IMR-90 (cell line): ENCODE results near the gene NDEL1. TPM values are rescaled to one million over a fixed set of nuclear protein-coding genes. Genes with fewer than 3 reads are reported as not detected.
A peak's percentile ranks its signal among the peaks of the same experiment; 100 is the strongest.

Experiments used
- ATAC-seq: fragments of 200-7000 bp; cut with Tn5 transposase; 2 replicates; pipeline ENCODE4 v1.9.1; 2020; ENCODE audit warnings: low read depth, mild to moderate bottlenecking, moderate library complexity
- BruUV-seq: library from RNA; stranded (reverse); fragments of 400-500 nt; replicated peaks from 2 replicates; lab custom pipeline; 2021; lab: Mats Ljungman, UMichigan
- CTCF ChIA-PET: fragments of 300-600 bp; formaldehyde crosslinking; extraction: SDS; loops from one replicate; lab custom pipeline; 2021; ENCODE audit warnings: antibody characterized with exemption; lab: Yijun Ruan, JAX
- POLR2A ChIA-PET: fragments of 300-600 bp; sonication (Branson Sonifier 250); formaldehyde crosslinking; loops from one replicate; lab custom pipeline; 2022; ENCODE audit warnings: antibody characterized with exemption; ENCODE audit not compliant: unreplicated experiment; lab: Charles Lee
- DNase-seq: peaks from one replicate; pipeline ENCODE4 v3.0.0; 2013
- H2AFZ ChIP-seq: replicated peaks from 2 replicates; pipeline ENCODE3; 2013; ENCODE audit warnings: low read length, mild to moderate bottlenecking; ENCODE audit not compliant: poor library complexity
- H2AK5ac ChIP-seq: 2 replicates; pipeline ENCODE4 v1.6.1; 2013; ENCODE audit warnings: low read depth, low read length, inconsistent platforms
- H2AK9ac ChIP-seq: replicated peaks from 2 replicates; pipeline ENCODE3; 2013; ENCODE audit warnings: mild to moderate bottlenecking, low read depth, low read length, moderate library complexity; ENCODE audit not compliant: poor library complexity
- H2BK120ac ChIP-seq: 2 replicates; pipeline ENCODE4 v1.6.1; 2013; ENCODE audit warnings: low read depth, low read length, inconsistent platforms
- H2BK15ac ChIP-seq: 3 replicates; pipeline ENCODE4 v1.6.1; 2013; ENCODE audit warnings: low read depth, low read length, inconsistent platforms
- H2BK20ac ChIP-seq: 2 replicates; pipeline ENCODE4 v1.6.1; 2013; ENCODE audit warnings: low read depth, mild to moderate bottlenecking, inconsistent platforms, low read length, moderate library complexity
- H2BK5ac ChIP-seq: 2 replicates; pipeline ENCODE4 v1.6.1; 2013; ENCODE audit warnings: mild to moderate bottlenecking, low read depth, low read length, inconsistent platforms; ENCODE audit not compliant: poor library complexity, severe bottlenecking
- H3K14ac ChIP-seq: replicated peaks from 2 replicates; pipeline ENCODE4 v1.6.1; 2013; ENCODE audit warnings: low read depth, low read length, inconsistent platforms
- H3K18ac ChIP-seq: 2 replicates; pipeline ENCODE4 v1.6.1; 2013; ENCODE audit warnings: low read depth, low read length, control low read depth
- H3K23ac ChIP-seq: 2 replicates; pipeline ENCODE4 v1.6.1; 2013; ENCODE audit warnings: low read depth, low read length, inconsistent platforms
- H3K27ac ChIP-seq: 2 replicates; pipeline ENCODE4 v1.5.1; 2013; ENCODE audit warnings: mild to moderate bottlenecking, control low read depth, low read length; ENCODE audit not compliant: insufficient read depth
- H3K27me3 ChIP-seq: 2 replicates; pipeline ENCODE4 v1.6.1; 2013; ENCODE audit warnings: low read length; ENCODE audit not compliant: control insufficient read depth, insufficient read depth
- H3K36me3 ChIP-seq: 2 replicates; pipeline ENCODE4 v1.6.1; 2013; ENCODE audit warnings: low read length, mixed read lengths; ENCODE audit not compliant: control insufficient read depth, insufficient read depth
- H3K4ac ChIP-seq: 2 replicates; pipeline ENCODE4 v1.6.1; 2013; ENCODE audit warnings: low read depth, low read length, inconsistent platforms
- H3K4me1 ChIP-seq: 2 replicates; pipeline ENCODE4 v1.6.1; 2013; ENCODE audit warnings: low read length, mixed read lengths; ENCODE audit not compliant: control insufficient read depth, insufficient read depth
- H3K4me2 ChIP-seq: 2 replicates; pipeline ENCODE4 v1.6.1; 2013; ENCODE audit warnings: low read depth, mild to moderate bottlenecking, control low read depth, low read length, moderate library complexity
- H3K4me3 ChIP-seq: 2 replicates; pipeline ENCODE4 v1.5.1; 2013; ENCODE audit warnings: low read depth, mild to moderate bottlenecking, control low read depth, low read length, moderate library complexity; ENCODE audit not compliant: insufficient read depth
- H3K56ac ChIP-seq: 2 replicates; pipeline ENCODE4 v1.6.1; 2013; ENCODE audit warnings: low read length, inconsistent platforms; ENCODE audit not compliant: insufficient read depth; ENCODE audit errors: extremely low read depth
- H3K79me1 ChIP-seq, 2 experiments: 2 replicates each; pipeline ENCODE4 v1.6.1; 2013; ENCODE audit warnings: low read length in 2 of 2, inconsistent platforms in 1 of 2, low read depth in 1 of 2
- H3K9ac ChIP-seq: 2 replicates; pipeline ENCODE4 v1.6.1; 2013; ENCODE audit warnings: low read depth, low read length, control low read depth
- H3K9me1 ChIP-seq: 2 replicates; pipeline ENCODE4 v1.6.1; 2013; ENCODE audit warnings: low read length, inconsistent platforms; ENCODE audit not compliant: insufficient read depth
- H3K9me3 ChIP-seq: 2 replicates; pipeline ENCODE4 v1.6.1; 2013; ENCODE audit warnings: low read length; ENCODE audit not compliant: control insufficient read depth, insufficient read depth
- H4K20me1 ChIP-seq: 2 replicates; pipeline ENCODE4 v1.6.1; 2013; ENCODE audit warnings: low read length, inconsistent platforms; ENCODE audit not compliant: insufficient read depth
- H4K5ac ChIP-seq: 2 replicates; pipeline ENCODE4 v1.6.1; 2013; ENCODE audit warnings: mild to moderate bottlenecking, low read depth, low read length, control low read depth
- H4K8ac ChIP-seq, 2 experiments: 2 replicates each; pipeline ENCODE4 v1.6.1; 2013; ENCODE audit warnings: low read depth in 2 of 2, low read length in 2 of 2, control low read depth in 1 of 2, inconsistent platforms in 1 of 2
- H4K91ac ChIP-seq: 2 replicates; pipeline ENCODE4 v1.6.1; 2013; ENCODE audit warnings: low read depth, low read length, inconsistent platforms; ENCODE audit not compliant: insufficient read depth
- BHLHE40 ChIP-seq: fragments of 150-350 bp; IDR thresholded peaks from 2 replicates; pipeline ENCODE4 v1.6.1; 2016; ENCODE audit warnings: mild to moderate bottlenecking, low read depth, low read length
- CHD1 ChIP-seq: IDR thresholded peaks from 2 replicates; pipeline ENCODE4 v1.6.1; 2012; ENCODE audit warnings: low read depth, low read length, improper control_type of control experiment
- CTCF ChIP-seq: conservative IDR thresholded peaks from 2 replicates; pipeline ENCODE4 v1.5.1; 2012; ENCODE audit warnings: mild to moderate bottlenecking, low read depth, low read length, improper control_type of control experiment
- FOS ChIP-seq: fragments of 150-350 bp; IDR thresholded peaks from 2 replicates; pipeline ENCODE4 v1.6.1; 2016; ENCODE audit warnings: low read depth, low read length
- MAFK ChIP-seq: IDR thresholded peaks from 2 replicates; pipeline ENCODE4 v1.6.1; 2012; ENCODE audit warnings: low read depth, low read length, improper control_type of control experiment
- MXI1 ChIP-seq: IDR thresholded peaks from 2 replicates; pipeline ENCODE4 v1.6.1; 2012; ENCODE audit warnings: low read depth, mild to moderate bottlenecking, low read length, moderate library complexity, borderline replicate concordance
- POLR2A ChIP-seq: IDR thresholded peaks from 2 replicates; pipeline ENCODE4 v1.6.1; 2012; ENCODE audit warnings: mild to moderate bottlenecking, low read depth, low read length
- RAD21 ChIP-seq: IDR thresholded peaks from 2 replicates; pipeline ENCODE4 v1.6.1; 2012; ENCODE audit warnings: low read length, improper control_type of control experiment
- RCOR1 ChIP-seq: IDR thresholded peaks from 2 replicates; pipeline ENCODE4 v1.6.1; 2012; ENCODE audit warnings: mild to moderate bottlenecking, low read length, improper control_type of control experiment; ENCODE audit not compliant: insufficient replicate concordance
- SMC3 ChIP-seq: fragments of 150-350 bp; IDR thresholded peaks from 2 replicates; pipeline ENCODE4 v1.6.1; 2016; ENCODE audit warnings: low read depth, mild to moderate bottlenecking, antibody characterized with exemption, low read length, moderate library complexity
- WGBS, 2 experiments: methylation state at CpG; one replicate each; pipeline versions ENCODE4 v1.1.5 to v1.1.7; 2013; ENCODE audit warnings: missing lambda C conversion rate in 2 of 2; ENCODE audit not compliant: insufficient read length in 1 of 2; ENCODE audit errors: extremely low coverage in 2 of 2; 5-methylcytosine and 5-hydroxymethylcytosine counted together
- dilution Hi-C: fragments of 300-500 bp; cut with HindIII; formaldehyde crosslinking; loops from one replicate; pipeline ENCODE4 v1.14.3; 2018; ENCODE audit warnings: low sequenced_read_pairs; ENCODE audit not compliant: unreplicated experiment
- in situ Hi-C: fragments of 300-500 bp; cut with MboI; formaldehyde crosslinking; loops from 3 replicates; pipeline ENCODE4 v1.14.3; 2019; ENCODE audit warnings: low sequenced_read_pairs, inconsistent platforms, mixed read lengths
- intact Hi-C: fragments of 100-400 bp; cut with micrococcal nuclease; formaldehyde crosslinking; loops from 2 replicates; pipeline ENCODE4 v1.10.0; 2022
- polyA plus RNA-seq, 3 experiments: library from polyadenylated mRNA; depleted of rRNA; stranded (reverse); fragments of >200 nt; gene quantifications; 2 replicates each; pipeline ENCODE4 v1.2.3, GENCODE V29; 2012; ENCODE audit warnings: low replicate concordance in 1 of 3
- total RNA-seq: library from RNA; depleted of rRNA; stranded (reverse); fragments of >200 nt; gene quantifications from 2 replicates; pipeline ENCODE4 v1.2.3, GENCODE V29; 2012
- TF ChIP-seq, protein P1 (sequence below): fragments of 150-350 bp; IDR thresholded peaks from 2 replicates; pipeline ENCODE4 v1.6.1; 2016; ENCODE audit warnings: low read depth, mild to moderate bottlenecking, low read length, moderate library complexity, borderline replicate concordance

NDEL1 gene
- total and polyA plus RNA-seq, 2 of the 4 experiments (the other 2 are of a cell fraction) = 28.9 to 95.6 TPM

GRCh38 chr17:8430966-8431365 is 4.7 kb upstream of the NDEL1 start:
- TF ChIP-seq RAD21 (no peak), CHD1 (no peak), POLR2A (no peak), MAFK (no peak), MXI1 (no peak), CTCF (no peak), FOS (no peak), RCOR1 (no peak), BHLHE40 (no peak), SMC3 (no peak)
- TF ChIP-seq, protein P1, sequence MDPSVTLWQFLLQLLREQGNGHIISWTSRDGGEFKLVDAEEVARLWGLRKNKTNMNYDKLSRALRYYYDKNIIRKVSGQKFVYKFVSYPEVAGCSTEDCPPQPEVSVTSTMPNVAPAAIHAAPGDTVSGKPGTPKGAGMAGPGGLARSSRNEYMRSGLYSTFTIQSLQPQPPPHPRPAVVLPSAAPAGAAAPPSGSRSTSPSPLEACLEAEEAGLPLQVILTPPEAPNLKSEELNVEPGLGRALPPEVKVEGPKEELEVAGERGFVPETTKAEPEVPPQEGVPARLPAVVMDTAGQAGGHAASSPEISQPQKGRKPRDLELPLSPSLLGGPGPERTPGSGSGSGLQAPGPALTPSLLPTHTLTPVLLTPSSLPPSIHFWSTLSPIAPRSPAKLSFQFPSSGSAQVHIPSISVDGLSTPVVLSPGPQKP = no peak
- 0 out of 2 replicates have a peak overlapping the region, but pooled peaks have one; percentile 33 for H2AK5ac ChIP-seq
- H3K36me3 ChIP-seq = no peaks in the 10 kb centered on the region
- ATAC-seq (no peak), DNase-seq (peak; percentile 22)
- dilution Hi-C loops = no loop called here
- H2AFZ ChIP-seq = peak overlapping the region; percentile 70
- no peaks in the 10 kb centered on the region for H3K4me1 ChIP-seq
- no peak overlapping the region for H3K56ac ChIP-seq
- no peak overlapping the region for H3K4me3 ChIP-seq
- H2BK15ac ChIP-seq = no peak overlapping the region
- H3K23ac ChIP-seq = no peak overlapping the region
- no peak overlapping the region for H2BK5ac ChIP-seq
- no peak overlapping the region for H3K18ac ChIP-seq
- H3K4me2 ChIP-seq = no peak overlapping the region
- 0 out of 2 replicates have a peak, but pooled peaks cover under 1% of the 10 kb centered on the region for H4K20me1 ChIP-seq
- H4K8ac ChIP-seq = no peak overlapping the region
- no peak overlapping the region for H2BK20ac ChIP-seq
- H4K91ac ChIP-seq = no peak overlapping the region
- 0% methylated on average over 1 of the region's 7 CpGs; no CpG with 5 or more reads in 1 of the 2 experiments for WGBS, 2 experiments
- H3K27me3 ChIP-seq = peaks cover 5% of the 10 kb centered on the region; the same call in 1 of the 2 replicates
- intact Hi-C loops = no loop called here
- no peaks in the 10 kb centered on the region for H3K9me1 ChIP-seq
- in situ Hi-C loops = no loop called here
- H3K79me1 ChIP-seq = no peaks in the 10 kb centered on the region
- no peak overlapping the region for H2AK9ac ChIP-seq
- no peak overlapping the region for H3K14ac ChIP-seq
- no peak overlapping the region for H2BK120ac ChIP-seq
- H3K9me3 ChIP-seq = no peaks in the 10 kb centered on the region
- ChIA-PET CTCF (interaction anchor here (0.8 to 1.1 kb wide), 2 partner anchors 11 to 21 kb away, joined by 4 to 5 read pairs; no protein-coding TSS in a partner anchor), POLR2A (interaction anchor here (0.6 kb wide), 1 partner anchor 48 kb away, joined by 4 read pairs; no protein-coding TSS in a partner anchor)
- no TSS peak for BruUV-seq
- H3K4ac ChIP-seq = no peak overlapping the region
- H4K5ac ChIP-seq = no peak overlapping the region
- H3K9ac ChIP-seq = no peak overlapping the region
- H3K27ac ChIP-seq = no peak overlapping the region
